GM10248 (cell line): ENCODE data around the gene FAM234A.

Experiments
- CTCF ChIA-PET: fragments of 300-600 bp; sonication (Branson Sonifier 250); formaldehyde crosslinking; extraction: SDS; loops from one replicate; lab custom pipeline; 2021; ENCODE audit warnings: antibody characterized with exemption; lab: Yijun Ruan, JAX
- POLR2A ChIA-PET: fragments of 350-650 bp; sonication (Branson Sonifier 250); formaldehyde crosslinking; extraction: SDS; loops from one replicate; lab custom pipeline; 2020; ENCODE audit warnings: antibody characterized with exemption; lab: Yijun Ruan, JAX
- DNase-seq: peaks from one replicate; pipeline ENCODE4 v3.0.0; 2012; ENCODE audit errors: extremely low spot score
- TF ChIP-seq, protein P1 (sequence below): IDR thresholded peaks from 2 replicates; pipeline ENCODE4 v1.5.1; 2012; ENCODE audit warnings: mild to moderate bottlenecking, low read depth; ENCODE audit errors: extremely low read depth, missing control alignments, control extremely low read depth

The FAM234A gene

DNA sequence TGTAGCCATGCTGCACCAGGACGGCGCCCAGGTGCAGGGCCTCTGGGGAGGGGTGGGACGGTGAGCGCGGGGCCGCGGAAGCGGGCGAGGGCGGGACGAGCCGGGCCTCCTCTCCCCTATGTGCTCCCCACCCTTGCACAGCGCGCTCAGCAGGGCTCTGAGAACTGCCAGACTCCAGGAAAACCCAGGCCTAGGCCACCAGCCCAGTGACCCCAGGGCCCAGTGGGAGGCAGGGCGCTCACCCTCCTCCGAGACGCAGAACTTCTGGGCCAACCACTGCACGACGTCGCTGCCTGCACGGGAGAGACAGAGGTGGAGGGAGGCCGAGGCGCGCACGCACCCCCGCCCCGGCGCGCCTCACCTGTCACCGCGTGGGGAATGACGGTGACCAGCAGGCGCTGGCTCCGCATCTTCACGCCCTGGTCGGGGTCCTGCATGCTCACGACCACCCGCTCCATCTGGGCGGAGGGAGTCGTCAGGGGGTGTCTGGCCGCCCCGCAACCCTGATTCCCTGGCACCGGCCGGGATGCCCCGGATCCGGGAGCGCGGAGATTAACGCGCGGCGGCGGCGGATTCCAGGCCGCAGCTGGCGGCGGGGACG lies 40.5 kb downstream of the FAM234A start:
- ChIA-PET CTCF (no interaction called here), POLR2A (no interaction called here)
- TF ChIP-seq, protein P1, sequence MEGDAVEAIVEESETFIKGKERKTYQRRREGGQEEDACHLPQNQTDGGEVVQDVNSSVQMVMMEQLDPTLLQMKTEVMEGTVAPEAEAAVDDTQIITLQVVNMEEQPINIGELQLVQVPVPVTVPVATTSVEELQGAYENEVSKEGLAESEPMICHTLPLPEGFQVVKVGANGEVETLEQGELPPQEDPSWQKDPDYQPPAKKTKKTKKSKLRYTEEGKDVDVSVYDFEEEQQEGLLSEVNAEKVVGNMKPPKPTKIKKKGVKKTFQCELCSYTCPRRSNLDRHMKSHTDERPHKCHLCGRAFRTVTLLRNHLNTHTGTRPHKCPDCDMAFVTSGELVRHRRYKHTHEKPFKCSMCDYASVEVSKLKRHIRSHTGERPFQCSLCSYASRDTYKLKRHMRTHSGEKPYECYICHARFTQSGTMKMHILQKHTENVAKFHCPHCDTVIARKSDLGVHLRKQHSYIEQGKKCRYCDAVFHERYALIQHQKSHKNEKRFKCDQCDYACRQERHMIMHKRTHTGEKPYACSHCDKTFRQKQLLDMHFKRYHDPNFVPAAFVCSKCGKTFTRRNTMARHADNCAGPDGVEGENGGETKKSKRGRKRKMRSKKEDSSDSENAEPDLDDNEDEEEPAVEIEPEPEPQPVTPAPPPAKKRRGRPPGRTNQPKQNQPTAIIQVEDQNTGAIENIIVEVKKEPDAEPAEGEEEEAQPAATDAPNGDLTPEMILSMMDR = no peak
- no peak for DNase-seq

GRCh38 chr16:275786-276232 lies 41.2 kb downstream of the FAM234A start, which contains the start of gene RGS11:
Gene RGS11 (minus strand): TSS chr16:275944. CDS start chr16:275911, 33 bp downstream.
- TF ChIP-seq, protein P1 = no peak
- CTCF ChIA-PET = no interaction called here
- POLR2A ChIA-PET = no interaction called here
- no peak for DNase-seq

DNA sequence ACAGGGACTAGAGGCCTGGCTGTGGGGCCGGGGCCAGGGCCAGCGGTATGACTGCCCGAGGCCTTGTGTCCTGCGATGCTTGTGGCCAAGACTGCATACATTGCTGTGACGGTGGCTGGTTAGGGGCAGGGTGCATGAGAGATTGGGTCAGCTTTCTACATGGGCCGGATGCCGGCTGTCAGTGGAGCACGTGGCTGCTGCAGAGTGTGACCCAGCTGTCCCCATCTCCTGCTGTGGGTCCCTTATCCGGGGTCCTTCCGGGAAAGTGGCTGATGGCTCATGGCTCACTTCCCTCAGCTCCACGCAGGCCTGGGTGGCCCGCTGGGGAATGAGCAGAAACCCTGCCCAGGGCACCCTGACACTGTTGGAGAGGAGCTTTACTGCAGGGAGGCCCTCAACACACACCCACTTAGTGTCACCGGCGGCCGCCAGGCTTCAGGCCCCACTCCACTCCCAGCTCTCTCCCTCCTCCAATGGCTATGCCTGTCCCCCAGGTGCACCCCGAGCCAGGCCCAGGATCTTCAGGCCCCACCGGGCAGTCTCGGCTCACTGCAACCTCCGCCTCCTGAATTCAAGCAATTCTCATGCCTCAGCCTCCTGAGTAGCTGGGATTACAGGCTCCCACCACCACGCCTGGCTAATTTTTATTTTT lies 41.9 kb downstream of the FAM234A start:
- no peak for DNase-seq
- CTCF ChIA-PET = interaction anchor here (1.9 kb wide), 1 partner anchor 169 kb away, joined by 4 read pairs; no protein-coding TSS in a partner anchor
- TF ChIP-seq, protein P1 = no peak
- POLR2A ChIA-PET = interaction anchor here (0.6 kb wide), 1 partner anchor 39 kb away, joined by 3 read pairs; no protein-coding TSS in a partner anchor

- CTCF ChIA-PET = interaction anchor here (2.2 kb wide), 1 partner anchor 182 kb away, joined by 5 read pairs; no protein-coding TSS in a partner anchor
- TF ChIP-seq, protein P1 = no peak
- POLR2A ChIA-PET = no interaction called here
- DNase-seq = no peak
Observed at GRCh38 chr16:278863-279366, 44.3 kb downstream of the FAM234A start.

DNA sequence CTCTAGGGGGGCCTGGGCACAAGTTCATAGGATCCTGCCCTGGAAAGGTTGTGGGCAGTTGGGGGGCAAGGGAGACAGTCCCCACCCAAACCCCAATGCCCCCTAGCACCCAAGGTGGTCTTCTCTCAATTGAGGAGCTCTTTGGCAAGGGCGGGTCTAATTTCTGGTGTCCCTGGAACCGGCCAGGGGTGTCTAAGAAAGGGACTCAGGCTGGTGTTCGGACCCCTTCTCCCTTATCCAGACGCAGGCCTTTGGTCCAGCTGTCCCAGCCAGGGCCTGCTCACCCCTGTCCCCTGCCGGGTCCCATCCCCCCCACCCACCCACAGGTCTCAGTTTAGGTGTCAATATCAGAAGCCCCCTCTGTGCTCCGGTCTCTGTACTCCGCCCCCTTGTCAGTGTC lies 44.9 kb downstream of the FAM234A start:
- DNase-seq = no peak
- CTCF ChIA-PET = interaction anchor here (2.2 kb wide), 1 partner anchor 182 kb away, joined by 5 read pairs; no protein-coding TSS in a partner anchor
- POLR2A ChIA-PET = no interaction called here
- TF ChIP-seq, protein P1 = no peak

- TF ChIP-seq, protein P1 = no peak
- ChIA-PET POLR2A (no interaction called here), CTCF (interaction anchor here (2.2 kb wide), 1 partner anchor 183 kb away, joined by 5 read pairs; no protein-coding TSS in a partner anchor)
- no peak for DNase-seq
Observed at GRCh38 chr16:280005-280460, 45.4 kb downstream of the FAM234A start.
